H1 (cell line): ENCODE data around the gene MTFP1. TPM values are rescaled to one million over a fixed set of nuclear protein-coding genes. Genes with fewer than 3 reads are reported as not detected.

Source experiments
- SIN3A ChIP-seq, 2 experiments: IDR thresholded peaks in 1 of 2; conservative IDR thresholded peaks in 1 of 2; 2 replicates each; pipeline ENCODE4 v1.6.1; 2011 to 2012; ENCODE audit warnings: low read length in 2 of 2, improper control_type of control experiment in 1 of 2, low read depth in 1 of 2, mild to moderate bottlenecking in 1 of 2
- polyA plus RNA-seq, 7 experiments: library from polyadenylated mRNA; depleted of rRNA in 3 of 7; stranded (reverse) in 5 of 7; unstranded in 2 of 7; fragments of >200 nt in 5 of 7; fragments of 200-250 nt in 2 of 7; gene quantifications; 1 replicate in 5 of 7; 2 replicates in 1 of 7; 4 replicates in 1 of 7; pipeline versions ENCODE4 v1.2.1 to v1.2.3, GENCODE V29; 2011 to 2013; ENCODE audit warnings: missing spikeins in 2 of 7, mixed read lengths in 2 of 7
- total RNA-seq: library from RNA; stranded (reverse); fragmentation: NEBNext Ultra II Directional; extraction: Animal tissue kit (Norgen Biotek cat#: 25700); gene quantifications from 2 replicates; pipeline ENCODE4 v1.2.1, GENCODE V29; 2021

The MTFP1 gene
- total and polyA plus RNA-seq, 2 of the 8 experiments (the other 6 are each of a cell fraction or from before 2014, with no cell fraction given) = 59.8 to 98.8 TPM

DNA sequence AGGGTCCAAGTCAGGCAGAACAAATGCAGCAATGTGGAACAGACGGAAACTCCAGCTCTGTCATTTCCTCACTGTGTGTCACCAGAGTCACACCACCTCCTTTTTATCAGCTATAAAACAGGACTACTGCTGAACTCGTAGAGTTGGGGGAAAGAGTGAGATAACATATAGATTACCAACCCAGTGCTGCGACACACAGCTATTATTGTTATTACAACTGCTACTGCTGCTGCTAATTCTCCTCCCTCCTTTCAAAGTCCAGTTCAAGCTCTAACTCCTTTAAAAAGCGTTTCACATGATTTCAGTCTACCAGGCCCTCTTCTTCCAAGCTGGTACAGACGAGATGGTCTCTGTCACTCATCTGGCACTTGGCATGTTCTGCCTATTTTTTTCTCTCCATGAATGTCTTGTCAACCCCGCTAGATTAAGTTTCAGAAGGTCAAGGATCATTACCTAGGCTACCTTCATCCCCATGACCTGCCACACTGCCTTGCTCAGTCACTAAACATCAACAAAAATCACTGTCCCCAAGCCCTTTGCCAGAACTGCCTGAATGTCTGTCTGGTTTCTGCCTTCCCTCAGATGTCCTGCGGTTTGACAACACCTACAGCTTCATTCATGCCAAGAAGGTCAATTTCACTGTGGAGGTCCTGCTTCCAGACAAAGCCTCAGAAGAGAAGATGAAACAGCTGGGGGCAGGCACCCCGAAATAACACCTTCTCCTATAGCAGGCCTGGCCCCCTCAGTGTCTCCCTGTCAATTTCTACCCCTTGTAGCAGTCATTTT lies 3.7 kb upstream of the MTFP1 start (continued):
- no peak for TF ChIP-seq SIN3A (conservative IDR thresholded peaks at IDR 0.05 in 1 of 2, IDR thresholded peaks at IDR 0.05 in 1 of 2; ENCODE audit: low read depth in 1 of 2, low read length in 2 of 2)
- TF ChIP-seq, all 59 proteins: peak for 0
